Measurements from ENCODE around the gene DEK.

Gene DEK

GRCh38 chr6:18308070-18308735, 43.9 kb upstream of the DEK start:
- Histone ChIP-seq H4K20me1 (ENCODE audit: control insufficient read depth, insufficient read depth, low read depth, low read length) (no peaks in the 10 kb centered on the region), H3K9me3 (ENCODE audit: control insufficient read depth, insufficient read depth, low read length) (no peaks in the 10 kb centered on the region), H3K79me2 (ENCODE audit: control insufficient read depth, low read length) (no peaks in the 10 kb centered on the region), H3K4me1 (ENCODE audit: control insufficient read depth, low read length) (no peaks in the 10 kb centered on the region), H3K36me3 (ENCODE audit: control insufficient read depth, low read length) (no peaks in the 10 kb centered on the region), H3K4me3 (ENCODE audit: low read length) (no peak overlapping the region), H3K9me2 (replicated peaks; ENCODE audit: control insufficient read depth, low read length) (no peaks in the 10 kb centered on the region), H3F3A (ENCODE audit: control insufficient read depth, insufficient read depth) (no peaks in the 10 kb centered on the region), H3K27me3 (ENCODE audit: control insufficient read depth, low read length) (no peaks in the 10 kb centered on the region), H3K4me2 (ENCODE audit: low read length) (no peak overlapping the region), H3K27ac (ENCODE audit: low read depth, low read length) (no peak overlapping the region)
- TF ChIP-seq CTCF (IDR thresholded peaks at IDR 0.05; ENCODE audit: low read depth, low read length, poor library complexity, severe bottlenecking) (no peak), EZH2phosphoT487 (IDR thresholded peaks at IDR 0.05; ENCODE audit: borderline replicate concordance, low read length) (no peak)

GRCh38 chr6:18306977-18307376, 42.6 kb upstream of the DEK start:
- TF ChIP-seq CTCF (IDR thresholded peaks at IDR 0.05; ENCODE audit: low read depth, low read length, poor library complexity, severe bottlenecking) (no peak), EZH2phosphoT487 (IDR thresholded peaks at IDR 0.05; ENCODE audit: borderline replicate concordance, low read length) (no peak)
- Histone ChIP-seq H4K20me1 (ENCODE audit: control insufficient read depth, insufficient read depth, low read depth, low read length) (no peaks in the 10 kb centered on the region), H3K36me3 (ENCODE audit: control insufficient read depth, low read length) (no peaks in the 10 kb centered on the region), H3K9me3 (ENCODE audit: control insufficient read depth, insufficient read depth, low read length) (no peaks in the 10 kb centered on the region), H3K4me2 (ENCODE audit: low read length) (no peak overlapping the region), H3K27ac (ENCODE audit: low read depth, low read length) (no peak overlapping the region), H3F3A (ENCODE audit: control insufficient read depth, insufficient read depth) (no peaks in the 10 kb centered on the region), H3K9me2 (replicated peaks; ENCODE audit: control insufficient read depth, low read length) (no peaks in the 10 kb centered on the region), H3K79me2 (ENCODE audit: control insufficient read depth, low read length) (no peaks in the 10 kb centered on the region), H3K4me3 (ENCODE audit: low read length) (no peak overlapping the region), H3K4me1 (ENCODE audit: control insufficient read depth, low read length) (no peaks in the 10 kb centered on the region), H3K27me3 (ENCODE audit: control insufficient read depth, low read length) (no peaks in the 10 kb centered on the region)

- Histone ChIP-seq H3K27me3 (ENCODE audit: control insufficient read depth, low read length) (no peaks in the 10 kb centered on the region), H3K9me2 (replicated peaks; ENCODE audit: control insufficient read depth, low read length) (no peaks in the 10 kb centered on the region), H3K4me2 (ENCODE audit: low read length) (no peak overlapping the region), H3K4me3 (ENCODE audit: low read length) (no peak overlapping the region), H3K27ac (ENCODE audit: low read depth, low read length) (no peak overlapping the region), H3F3A (ENCODE audit: control insufficient read depth, insufficient read depth) (no peaks in the 10 kb centered on the region), H3K9me3 (ENCODE audit: control insufficient read depth, insufficient read depth, low read length) (no peaks in the 10 kb centered on the region), H3K79me2 (ENCODE audit: control insufficient read depth, low read length) (no peaks in the 10 kb centered on the region), H3K4me1 (ENCODE audit: control insufficient read depth, low read length) (no peaks in the 10 kb centered on the region), H4K20me1 (ENCODE audit: control insufficient read depth, insufficient read depth, low read depth, low read length) (no peaks in the 10 kb centered on the region), H3K36me3 (ENCODE audit: control insufficient read depth, low read length) (no peaks in the 10 kb centered on the region)
- no peak for TF ChIP-seq CTCF (IDR thresholded peaks at IDR 0.05; ENCODE audit: low read depth, low read length, poor library complexity, severe bottlenecking)
- no peak for TF ChIP-seq EZH2phosphoT487 (IDR thresholded peaks at IDR 0.05; ENCODE audit: borderline replicate concordance, low read length)
Measured at GRCh38 chr6:18302561-18303439, 38.5 kb upstream of the DEK start.

Measured in DOHH2 (cell line).